Omental fat pad (tissue), 4 donors: ENCODE measurements around the gene SAMD13. TPM values are rescaled to one million over a fixed set of nuclear protein-coding genes. Genes with fewer than 3 reads are reported as not detected.
A peak's percentile ranks its signal among the peaks of the same experiment; 100 is the strongest.

Experiments used
- ATAC-seq: fragments of 150-250 bp; one replicate; pipeline ENCODE4 v1.9.1; 2016; ENCODE audit warnings: mild to moderate bottlenecking, moderate library complexity; ENCODE audit not compliant: low FRiP score
- DNase-seq: peaks from one replicate; pipeline ENCODE4 v3.0.0-alpha.2; 2019; ENCODE audit warnings: low spot score
- CTCF ChIP-seq, 3 donors: fragments of 450-650 bp; IDR thresholded peaks; one replicate each; pipeline ENCODE4 v1.5.1; 2016 to 2017; ENCODE audit warnings: antibody characterized with exemption in 3 of 3, mild to moderate bottlenecking in 3 of 3, moderate library complexity in 2 of 3
- total RNA-seq, 4 donors: library from RNA; depleted of rRNA; stranded (reverse); fragments of >200 nt; gene quantifications; one replicate each; pipeline ENCODE4 v1.1.0, GENCODE V29; 2016

The SAMD13 gene
- total RNA-seq, 4 donors from 2014 or later = 0.63 to 1.3 (median 0.72) TPM; not detected in 1

GRCh38 chr1:84330125-84330984 is 28.8 kb downstream of the SAMD13 start:
- ATAC-seq (no peak), DNase-seq (no peak)

GRCh38 chr1:84339503-84339902 is 38.0 kb downstream of the SAMD13 start:
- ATAC-seq (no peak), DNase-seq (no peak)
- TF ChIP-seq CTCF (IDR thresholded peaks at IDR 0.05) = no peak

More at GRCh38 chr1:84330125-84330984, 28.8 kb downstream of the SAMD13 start:
- TF ChIP-seq CTCF (IDR thresholded peaks at IDR 0.05) = no peak

DNA sequence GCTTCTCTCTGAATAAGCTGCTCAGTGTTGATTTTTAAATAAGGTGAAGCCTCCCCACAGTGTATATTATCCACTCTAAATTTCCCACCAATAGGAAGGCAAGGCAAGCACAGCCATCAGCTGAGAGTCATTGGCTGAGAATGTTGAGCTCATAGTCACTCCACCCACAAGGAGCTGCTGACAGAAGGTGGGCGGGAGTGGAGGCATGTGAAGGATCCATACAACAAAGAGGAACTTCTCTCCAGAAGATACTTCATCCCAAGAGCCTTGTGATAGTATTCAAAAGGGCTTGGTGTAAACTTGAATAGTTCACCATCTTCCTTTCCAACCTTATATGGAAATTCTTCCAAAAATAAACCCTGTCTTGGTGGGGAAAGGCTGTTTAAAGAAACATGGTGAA is 42.8 kb downstream of the SAMD13 start:
- DNase-seq = no peak
- no peak for TF ChIP-seq CTCF (IDR thresholded peaks at IDR 0.05)
- no peak for ATAC-seq

DNA sequence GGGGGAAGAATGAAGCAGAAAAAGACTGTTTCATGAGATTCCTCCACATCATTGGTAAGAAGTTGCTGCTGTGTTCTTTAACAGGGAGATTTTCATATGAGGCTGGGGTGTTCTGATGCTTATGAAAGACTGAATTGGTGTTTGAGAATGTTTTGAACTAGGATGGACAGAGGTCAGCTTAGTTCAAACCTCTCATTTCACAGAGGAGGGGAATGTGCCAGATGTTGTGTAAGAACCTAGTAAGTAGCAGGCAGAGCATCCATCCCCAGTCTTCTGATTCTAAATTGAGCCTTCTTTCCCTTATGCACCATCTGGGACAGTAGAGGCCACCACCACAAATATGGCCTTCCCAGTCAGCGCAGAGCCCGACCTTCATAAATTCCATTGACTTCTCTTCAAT is 43.7 kb downstream of the SAMD13 start:
- TF ChIP-seq CTCF (IDR thresholded peaks at IDR 0.05) = no peak
- ATAC-seq (no peak), DNase-seq (no peak)

GRCh38 chr1:84347271-84347931 is 45.9 kb downstream of the SAMD13 start:
- DNase-seq (no peak), ATAC-seq (no peak)
- no peak for TF ChIP-seq CTCF (IDR thresholded peaks at IDR 0.05)

DNA sequence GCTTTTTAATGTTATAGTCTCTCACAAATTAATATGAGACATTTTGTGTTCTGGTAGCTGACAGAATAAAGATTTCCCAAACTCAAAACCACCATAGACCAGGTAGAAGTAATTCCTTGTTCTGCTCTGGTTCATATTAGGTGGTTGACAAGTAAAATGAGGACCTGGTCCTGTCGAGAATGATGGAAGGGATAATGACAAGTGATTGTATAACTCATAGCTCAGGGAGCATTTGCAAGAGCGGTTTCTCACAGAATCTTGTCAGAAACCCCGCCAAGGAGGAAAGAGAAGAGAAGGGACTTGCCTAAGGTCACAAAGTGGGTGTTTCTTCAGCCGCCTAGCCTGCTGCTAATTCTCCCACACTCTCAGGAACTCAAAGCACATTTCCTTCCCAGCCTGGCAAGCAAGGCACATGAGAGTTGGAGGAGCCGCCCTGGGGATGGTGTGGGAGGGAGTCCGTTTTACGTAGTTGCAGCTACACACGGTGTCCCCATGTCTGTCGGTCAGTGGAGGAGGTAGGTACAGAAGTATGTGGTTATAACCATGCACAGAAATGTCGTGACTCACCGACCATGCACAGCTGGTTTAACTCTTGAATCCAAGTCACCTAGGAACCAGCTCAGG is 46.5 kb downstream of the SAMD13 start:
- no peak for TF ChIP-seq CTCF (IDR thresholded peaks at IDR 0.05)
- ATAC-seq (peak; percentile 82), DNase-seq (no peak)
